G401.6 (cell line): ENCODE data around the gene BATF3.
"Not testable (repeated sequence)": the region's sequence is repeated elsewhere in the genome, so short reads cannot be mapped to it uniquely, and the experiment has no call there.

ENCODE experiments used
- FAIRE-seq: peaks from 2 replicates; lab custom pipeline; 2012; peaks lifted over from hg19 to GRCh38; lab: Jason Lieb, UNC

Gene BATF3

GRCh38 chr1:212658250-212658649, 41.4 kb downstream of the BATF3 start:
- FAIRE-seq, result not testable (repeated sequence)

DNA sequence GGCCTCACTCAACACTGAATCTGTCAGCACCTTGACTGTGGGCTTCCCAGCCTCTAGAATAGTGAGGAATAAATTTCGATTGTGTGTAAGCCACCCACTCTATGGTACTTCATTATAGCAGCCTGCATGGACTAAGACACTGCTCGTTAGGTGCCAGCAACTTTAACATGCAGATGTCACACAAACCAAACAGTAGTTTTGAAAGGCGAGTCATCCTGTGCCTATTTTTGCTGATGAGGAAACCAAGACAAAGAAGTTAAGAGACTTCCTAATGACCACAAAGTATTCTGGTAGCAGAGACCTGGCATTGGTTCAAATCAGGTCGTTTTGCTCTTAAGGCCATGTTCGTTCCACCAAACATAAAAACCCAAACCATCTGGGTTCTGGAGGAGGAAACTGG, 42.9 kb downstream of the BATF3 start:
- FAIRE-seq, result no peak

GRCh38 chr1:212655668-212656440, 43.8 kb downstream of the BATF3 start:
- no peak for FAIRE-seq

GRCh38 chr1:212652609-212653008, 47.0 kb downstream of the BATF3 start:
- no peak for FAIRE-seq

- FAIRE-seq, result no peak
These were observed 47.7 kb downstream of the BATF3 start for GRCh38 chr1:212651977-212652376.

GRCh38 chr1:212651521-212651920, 48.1 kb downstream of the BATF3 start:
- no peak for FAIRE-seq

- FAIRE-seq, result no peak
These were observed 49.4 kb downstream of the BATF3 start for GRCh38 chr1:212650228-212650627.

DNA sequence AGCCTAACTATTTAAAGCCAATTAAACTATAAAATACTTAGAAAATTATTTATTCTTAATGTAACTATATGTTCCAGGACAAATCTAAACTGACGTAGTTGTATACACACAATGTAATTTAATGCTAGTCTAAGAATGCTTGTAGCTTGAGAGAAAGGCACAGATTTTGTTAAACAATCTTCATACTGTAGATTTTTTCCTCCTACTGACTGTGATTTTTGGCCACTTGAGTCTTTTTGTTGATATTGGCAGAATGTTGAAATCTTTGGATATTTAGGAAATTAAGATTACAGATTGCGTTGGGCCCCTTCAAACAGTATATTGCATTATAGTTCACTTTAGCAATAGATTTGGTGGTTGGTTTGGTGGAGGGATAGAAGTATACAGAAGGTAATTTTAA, 50.6 kb downstream of the BATF3 start:
- no peak for FAIRE-seq

GRCh38 chr1:212648431-212648830, 51.2 kb downstream of the BATF3 start:
- FAIRE-seq, result no peak

- no peak for FAIRE-seq
These were observed 52.6 kb downstream of the BATF3 start for GRCh38 chr1:212647004-212647403.

DNA sequence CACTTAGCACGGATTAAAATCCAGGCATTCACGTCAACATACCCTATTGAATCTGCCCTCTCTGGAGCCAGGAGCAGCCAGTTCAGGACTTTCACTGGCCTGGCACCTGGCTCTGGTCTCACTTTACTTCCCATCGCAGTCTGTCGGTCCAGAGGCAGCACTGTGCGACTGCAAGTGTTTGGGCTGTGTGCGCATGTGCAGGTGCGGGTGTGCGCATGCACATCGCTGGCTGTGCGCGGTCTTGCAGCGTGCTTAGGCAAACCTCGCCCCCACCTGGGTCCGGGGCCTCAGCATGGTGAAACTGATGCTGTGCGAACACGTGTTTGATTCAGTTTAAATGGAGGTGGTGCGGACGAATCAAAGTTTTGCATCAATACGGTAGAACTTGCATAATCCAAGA, 53.1 kb downstream of the BATF3 start:
- no peak for FAIRE-seq

DNA sequence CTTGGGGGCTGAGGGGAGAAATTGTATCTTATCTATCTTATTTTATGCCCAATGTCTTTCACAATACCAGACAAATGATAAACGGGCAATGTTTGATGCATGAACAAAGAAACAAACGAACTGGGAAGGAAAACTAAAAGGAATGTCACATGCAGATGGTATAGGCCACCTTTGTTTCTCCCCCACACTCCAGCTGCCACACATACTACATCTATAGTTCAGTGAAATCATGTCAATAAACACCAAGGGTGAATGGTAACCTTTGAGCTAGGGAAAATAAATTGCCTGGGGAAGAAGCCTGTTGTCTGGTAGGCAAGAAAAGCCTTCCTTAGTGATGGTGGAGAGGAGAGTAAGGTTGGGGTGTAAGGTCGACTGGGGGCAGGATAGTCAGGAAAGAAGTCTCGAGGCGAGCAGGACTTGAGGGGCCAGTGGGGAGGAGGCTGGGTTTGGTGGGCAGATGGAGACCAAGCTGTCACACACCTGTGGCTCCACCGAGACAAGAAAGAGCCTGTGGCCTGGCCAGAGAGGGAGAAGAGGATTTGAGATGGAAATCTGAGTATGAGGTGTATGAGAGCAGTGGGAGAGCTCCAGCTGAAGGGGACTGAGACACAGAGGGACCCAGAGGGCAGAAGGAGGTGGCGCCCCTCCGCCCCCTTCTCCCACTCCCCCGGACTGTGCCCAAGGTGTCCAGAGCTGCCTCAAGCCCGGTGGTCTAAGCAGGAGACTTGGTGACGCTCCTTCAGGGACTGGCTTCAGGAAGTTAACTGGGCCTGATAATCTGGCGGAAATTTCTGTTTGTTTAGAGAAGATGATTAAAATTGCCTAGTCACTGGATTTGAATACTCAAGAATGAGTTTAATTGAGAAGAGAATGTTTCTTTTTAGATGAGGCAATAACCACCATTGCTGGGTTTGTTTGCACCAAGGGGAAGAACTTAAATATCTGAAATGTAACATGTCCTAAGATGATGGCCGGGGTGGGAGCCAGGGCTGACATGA, 53.8 kb downstream of the BATF3 start:
- FAIRE-seq, result no peak

- no peak for FAIRE-seq
These were observed 54.6 kb downstream of the BATF3 start for GRCh38 chr1:212644866-212645545.

DNA sequence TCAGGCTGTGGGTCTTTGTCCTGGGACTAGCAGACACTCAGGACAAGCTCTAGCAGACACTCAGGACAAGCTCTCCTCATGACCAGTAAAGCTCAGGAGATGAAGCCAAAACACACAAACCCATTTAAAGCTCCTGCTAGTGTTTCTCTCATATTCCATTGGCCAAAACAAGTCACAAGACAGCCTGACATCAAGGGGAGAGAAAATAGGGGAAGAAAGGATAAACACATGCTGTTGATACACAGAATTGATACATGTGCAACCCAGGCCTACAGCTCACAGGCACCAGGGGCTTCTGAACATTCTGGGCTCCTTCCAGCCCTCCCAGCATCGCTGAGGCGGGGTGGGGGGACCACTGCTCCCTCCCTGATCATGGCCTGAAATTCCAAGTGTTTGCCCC, 55.8 kb downstream of the BATF3 start:
- no peak for FAIRE-seq

DNA sequence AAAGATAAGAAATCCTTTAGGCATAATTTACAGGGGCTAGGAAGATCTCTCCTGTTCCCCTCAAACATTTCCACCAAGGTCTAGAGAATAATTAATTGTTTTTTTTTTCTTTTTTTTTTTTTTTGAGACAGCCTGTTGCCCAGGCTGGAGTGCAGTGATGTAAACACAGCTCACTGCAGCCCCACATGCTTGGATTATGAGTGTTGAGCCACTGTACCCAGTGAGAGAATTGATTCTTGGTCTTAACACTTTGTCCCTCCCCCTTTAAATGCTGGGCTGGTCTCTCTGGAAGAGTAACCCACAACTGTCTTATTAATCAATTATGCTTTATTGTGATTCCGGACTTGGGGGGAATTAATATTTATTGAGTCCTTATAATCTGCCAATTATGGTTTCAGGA, 57.7 kb downstream of the BATF3 start:
- FAIRE-seq, result no peak

- FAIRE-seq, result no peak
These were observed 59.3 kb downstream of the BATF3 start for GRCh38 chr1:212640223-212640878.

DNA sequence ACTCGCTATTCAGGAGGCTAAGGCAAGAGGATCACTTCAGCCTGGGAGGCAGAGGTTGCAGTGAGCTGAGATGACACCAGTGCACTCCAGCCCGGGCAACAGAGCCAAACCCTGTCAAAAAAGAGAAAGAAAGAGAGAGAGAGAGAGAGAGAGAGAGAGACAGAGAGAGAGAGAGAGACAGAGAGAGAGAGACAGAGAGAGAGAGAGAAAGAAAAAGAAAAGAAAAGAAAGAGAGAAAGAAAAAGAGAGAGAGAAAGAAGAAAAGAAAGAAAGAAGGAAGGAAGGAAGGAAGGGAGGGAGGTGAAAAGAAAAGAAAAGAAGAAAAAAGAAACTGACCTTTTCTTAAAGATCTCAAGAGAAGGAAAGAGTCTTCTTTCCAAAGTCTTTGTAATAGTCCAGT, 60.1 kb downstream of the BATF3 start:
- FAIRE-seq, result not testable (repeated sequence)

DNA sequence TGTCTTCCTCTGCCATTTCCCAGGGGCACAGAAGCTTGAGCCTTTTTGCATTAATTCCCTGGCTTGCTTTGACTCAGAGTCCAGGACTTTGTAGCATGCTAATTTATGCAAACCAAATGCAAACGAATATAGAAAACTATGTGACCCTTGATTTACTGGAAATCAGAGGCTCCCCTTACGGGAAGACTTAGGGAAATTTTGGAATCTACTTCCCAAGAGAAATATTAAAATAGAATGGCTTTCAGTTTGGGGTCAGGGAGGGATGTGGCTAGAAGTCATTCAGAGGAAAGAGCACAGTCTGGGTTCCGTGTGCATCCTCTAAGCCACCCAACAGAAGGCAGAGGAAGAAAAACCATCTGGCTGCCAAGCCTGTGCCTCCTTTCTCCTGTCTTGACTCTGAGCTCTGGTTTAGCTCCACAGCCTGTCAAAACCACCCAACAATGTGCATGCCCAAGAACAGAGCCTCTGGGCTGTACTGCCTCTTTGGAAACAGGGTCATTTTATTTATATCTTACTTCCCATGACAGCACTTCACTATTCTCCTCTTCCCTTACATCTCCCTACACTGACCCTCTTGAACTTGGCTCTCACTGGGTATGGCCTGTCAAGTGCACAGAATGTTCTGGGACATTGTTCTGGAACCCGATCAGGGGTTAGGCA, 61.0 kb downstream of the BATF3 start:
- no peak for FAIRE-seq

GRCh38 chr1:212637902-212638301, 61.7 kb downstream of the BATF3 start:
- no peak for FAIRE-seq
